ENCODE data around the gene DAAM2. TPM values are rescaled to one million over a fixed set of nuclear protein-coding genes. Genes with fewer than 3 reads are reported as not detected.

DAAM2 gene
- total RNA-seq, 4 donors from 2014 or later, result 36.5 to 154 (median 54.1) TPM

- no peak for ATAC-seq (ENCODE audit: low FRiP score)
- DNase-seq (ENCODE audit: low spot score), result no peak
These were observed 35.6 kb upstream of the DAAM2 start for GRCh38 chr6:39756582-39756981.

GRCh38 chr6:39758905-39759605, 33.1 kb upstream of the DAAM2 start:
- no peak for TF ChIP-seq CTCF (IDR thresholded peaks at IDR 0.05)
- DNase-seq (ENCODE audit: low spot score), result no peak
- ATAC-seq (ENCODE audit: low FRiP score), result no peak

More at GRCh38 chr6:39756582-39756981, 35.6 kb upstream of the DAAM2 start:
- TF ChIP-seq CTCF (IDR thresholded peaks at IDR 0.05), result no peak

GRCh38 chr6:39760226-39760952, 31.8 kb upstream of the DAAM2 start:
- TF ChIP-seq CTCF (IDR thresholded peaks at IDR 0.05), result no peak
- ATAC-seq (ENCODE audit: low FRiP score) (no peak), DNase-seq (ENCODE audit: low spot score) (no peak)

GRCh38 chr6:39765508-39766065, 26.6 kb upstream of the DAAM2 start:
- no peak for ATAC-seq (ENCODE audit: low FRiP score)

GRCh38 chr6:39769012-39769411, 23.2 kb upstream of the DAAM2 start:
- ATAC-seq (ENCODE audit: low FRiP score), result no peak
- TF ChIP-seq CTCF (IDR thresholded peaks at IDR 0.05), result no peak
- no peak for DNase-seq (ENCODE audit: low spot score)

More at GRCh38 chr6:39765508-39766065, 26.6 kb upstream of the DAAM2 start:
- TF ChIP-seq CTCF (IDR thresholded peaks at IDR 0.05), result no peak
- DNase-seq (ENCODE audit: low spot score), result no peak

- TF ChIP-seq CTCF (IDR thresholded peaks at IDR 0.05), result no peak
These were observed 21.7 kb upstream of the DAAM2 start for GRCh38 chr6:39770446-39770845.

More at GRCh38 chr6:39770446-39770845, 21.7 kb upstream of the DAAM2 start:
- ATAC-seq (ENCODE audit: low FRiP score), result no peak
- no peak for DNase-seq (ENCODE audit: low spot score)

Measured in omental fat pad (tissue), 4 donors.